PC-9 (cell line): ENCODE data around the gene BTBD1.

Experiments
- EZH2 ChIP-seq: fragments of 200-600 bp; sonication (generic); IDR thresholded peaks from 2 replicates; pipeline ENCODE4 v1.8.0; 2017; ENCODE audit warnings: antibody characterized with exemption, low read depth
- TF ChIP-seq, protein P1 (sequence below): fragments of 200-600 bp; sonication (generic); conservative IDR thresholded peaks from 2 replicates; pipeline ENCODE4 v1.6.1; 2017; ENCODE audit warnings: mixed run types, antibody characterized with exemption, mild to moderate bottlenecking, moderate library complexity

DNA sequence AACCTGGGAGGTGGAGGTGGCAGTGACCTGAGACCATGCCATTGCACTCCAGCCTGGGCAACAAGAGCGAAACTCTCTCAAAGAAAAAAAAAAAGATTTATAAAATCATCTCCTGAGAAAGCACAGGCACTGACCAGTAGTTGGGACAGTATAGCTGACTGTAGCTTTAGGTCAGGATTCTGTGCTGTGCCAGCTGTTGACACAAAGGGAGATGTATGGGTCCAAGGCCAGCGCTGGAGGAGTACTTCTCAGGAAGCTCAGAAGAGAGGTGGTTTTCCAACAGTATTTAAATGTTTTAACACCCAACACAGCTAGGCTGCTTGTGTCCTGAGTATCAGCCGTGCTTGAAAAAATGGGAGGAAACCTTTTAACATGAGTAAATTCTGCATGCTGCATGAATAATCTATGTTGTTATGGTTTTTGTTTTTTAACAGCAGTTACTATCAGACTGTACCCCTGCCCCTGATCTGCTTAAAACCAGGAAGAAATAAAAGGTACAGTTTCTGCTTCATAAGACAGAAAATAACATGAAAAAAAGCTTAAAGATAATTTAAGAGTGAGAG lies 74.5 kb downstream of the BTBD1 start:
- TF ChIP-seq, protein P1, sequence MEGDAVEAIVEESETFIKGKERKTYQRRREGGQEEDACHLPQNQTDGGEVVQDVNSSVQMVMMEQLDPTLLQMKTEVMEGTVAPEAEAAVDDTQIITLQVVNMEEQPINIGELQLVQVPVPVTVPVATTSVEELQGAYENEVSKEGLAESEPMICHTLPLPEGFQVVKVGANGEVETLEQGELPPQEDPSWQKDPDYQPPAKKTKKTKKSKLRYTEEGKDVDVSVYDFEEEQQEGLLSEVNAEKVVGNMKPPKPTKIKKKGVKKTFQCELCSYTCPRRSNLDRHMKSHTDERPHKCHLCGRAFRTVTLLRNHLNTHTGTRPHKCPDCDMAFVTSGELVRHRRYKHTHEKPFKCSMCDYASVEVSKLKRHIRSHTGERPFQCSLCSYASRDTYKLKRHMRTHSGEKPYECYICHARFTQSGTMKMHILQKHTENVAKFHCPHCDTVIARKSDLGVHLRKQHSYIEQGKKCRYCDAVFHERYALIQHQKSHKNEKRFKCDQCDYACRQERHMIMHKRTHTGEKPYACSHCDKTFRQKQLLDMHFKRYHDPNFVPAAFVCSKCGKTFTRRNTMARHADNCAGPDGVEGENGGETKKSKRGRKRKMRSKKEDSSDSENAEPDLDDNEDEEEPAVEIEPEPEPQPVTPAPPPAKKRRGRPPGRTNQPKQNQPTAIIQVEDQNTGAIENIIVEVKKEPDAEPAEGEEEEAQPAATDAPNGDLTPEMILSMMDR, result no peak
- no peak for TF ChIP-seq EZH2
